Upper lobe of right lung (tissue), 1 donor: ENCODE data around the gene MRPS9. TPM values are rescaled to one million over a fixed set of nuclear protein-coding genes. Genes with fewer than 3 reads are reported as not detected.

ENCODE experiments used
- ATAC-seq: fragments of 200-7000 bp; cut with Tn5 transposase; one replicate; pipeline ENCODE4 v1.9.1; 2020; ENCODE audit warnings: mild to moderate bottlenecking, moderate library complexity
- DNase-seq: peaks from one replicate; pipeline ENCODE4 v3.0.0-alpha.2; 2020
- H3K27ac ChIP-seq: fragments of 200-600 bp; one replicate; pipeline ENCODE4 v1.8.0; 2022
- H3K27me3 ChIP-seq: fragments of 200-600 bp; one replicate; pipeline ENCODE4 v1.8.0; 2022; ENCODE audit warnings: mild to moderate bottlenecking
- H3K36me3 ChIP-seq: fragments of 200-600 bp; one replicate; pipeline ENCODE4 v1.8.0; 2022
- H3K4me1 ChIP-seq: fragments of 200-600 bp; one replicate; pipeline ENCODE4 v1.8.0; 2022
- H3K4me3 ChIP-seq: fragments of 200-600 bp; one replicate; pipeline ENCODE4 v1.8.0; 2022; ENCODE audit warnings: mild to moderate bottlenecking
- H3K9me3 ChIP-seq: fragments of 200-600 bp; one replicate; pipeline ENCODE4 v1.8.0; 2022
- CTCF ChIP-seq: fragments of 200-600 bp; IDR thresholded peaks from one replicate; pipeline ENCODE4 v1.8.0; 2022; ENCODE audit warnings: antibody characterized with exemption
- intact Hi-C: fragments of 100-400 bp; cut with DNase I; formaldehyde crosslinking; loops from one replicate; pipeline ENCODE4 v1.11.0; 2022
- total RNA-seq: library from RNA; stranded (reverse); fragmentation: NEBNext Ultra II Directional; extraction: Animal tissue kit (Norgen Biotek cat#: 25700); gene quantifications from one replicate; pipeline ENCODE4 v1.2.1, GENCODE V29; 2021
- donor health status: DM: no; HTN: yes; CAD: no; lungs with severe emphysema.

MRPS9 gene
- total RNA-seq, 1 donor from 2014 or later = 17.0 TPM

GRCh38 chr2:105112345-105112744 lies 74.5 kb downstream of the MRPS9 start:
- TF ChIP-seq CTCF = no peak
- ATAC-seq = no peak
- no peaks in the 10 kb centered on the region for H3K36me3 ChIP-seq
- no peaks in the 10 kb centered on the region for H3K4me1 ChIP-seq
- no peaks in the 10 kb centered on the region for H3K9me3 ChIP-seq
- no peaks in the 10 kb centered on the region for H3K27me3 ChIP-seq
- H3K27ac ChIP-seq = no peak overlapping the region
- H3K4me3 ChIP-seq = no peak overlapping the region
- intact Hi-C loops = no loop called here
- no peak for DNase-seq

- no peak overlapping the region for H3K4me3 ChIP-seq
- no peaks in the 10 kb centered on the region for H3K9me3 ChIP-seq
- H3K4me1 ChIP-seq = no peaks in the 10 kb centered on the region
- H3K36me3 ChIP-seq = no peaks in the 10 kb centered on the region
- ATAC-seq (no peak), DNase-seq (no peak)
- no peaks in the 10 kb centered on the region for H3K27me3 ChIP-seq
- H3K27ac ChIP-seq = no peak overlapping the region
- intact Hi-C loops = no loop called here
- no peak for TF ChIP-seq CTCF
These were observed 75.9 kb downstream of the MRPS9 start for GRCh38 chr2:105113616-105114291.

DNA sequence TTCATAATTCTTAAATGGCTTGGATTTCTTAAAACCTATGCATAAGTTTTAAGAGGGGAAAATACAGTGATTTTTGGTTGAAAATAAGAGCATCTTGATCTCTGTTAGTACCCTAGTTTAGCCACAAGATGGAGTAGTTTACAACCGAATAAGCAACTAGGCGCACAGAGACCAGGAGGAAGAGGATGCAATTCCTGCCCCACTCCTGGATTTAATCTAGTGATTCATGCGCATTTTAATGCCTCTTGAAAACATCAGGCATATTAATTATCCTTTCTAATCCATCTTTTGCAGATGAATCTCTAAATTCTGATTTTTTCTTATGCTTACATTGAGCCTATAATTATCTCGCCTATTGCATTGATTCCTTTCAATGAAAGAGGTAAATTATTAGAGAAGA lies 76.7 kb downstream of the MRPS9 start:
- Histone ChIP-seq H3K36me3 (no peaks in the 10 kb centered on the region), H3K4me1 (no peaks in the 10 kb centered on the region), H3K9me3 (no peaks in the 10 kb centered on the region), H3K4me3 (no peak overlapping the region), H3K27me3 (no peaks in the 10 kb centered on the region), H3K27ac (no peak overlapping the region)
- DNase-seq (no peak), ATAC-seq (peak; percentile 73)
- TF ChIP-seq CTCF = peak; percentile 85
- intact Hi-C loops = no loop called here

GRCh38 chr2:105116348-105116747 lies 78.5 kb downstream of the MRPS9 start:
- no peak for TF ChIP-seq CTCF
- no peaks in the 10 kb centered on the region for H3K4me1 ChIP-seq
- DNase-seq (no peak), ATAC-seq (no peak)
- intact Hi-C loops = loop anchor here (5.0 kb wide), 1 partner anchor 121 kb away; no protein-coding TSS in a partner anchor
- no peaks in the 10 kb centered on the region for H3K36me3 ChIP-seq
- H3K9me3 ChIP-seq = no peaks in the 10 kb centered on the region
- H3K4me3 ChIP-seq = no peak overlapping the region
- no peak overlapping the region for H3K27ac ChIP-seq
- no peaks in the 10 kb centered on the region for H3K27me3 ChIP-seq

GRCh38 chr2:105117565-105117964 lies 79.7 kb downstream of the MRPS9 start:
- no peaks in the 10 kb centered on the region for H3K36me3 ChIP-seq
- ATAC-seq (no peak), DNase-seq (no peak)
- intact Hi-C loops = loop anchor here (5.0 kb wide), 1 partner anchor 120 kb away; no protein-coding TSS in a partner anchor
- H3K27me3 ChIP-seq = no peaks in the 10 kb centered on the region
- no peak overlapping the region for H3K27ac ChIP-seq
- H3K9me3 ChIP-seq = no peaks in the 10 kb centered on the region
- no peaks in the 10 kb centered on the region for H3K4me1 ChIP-seq
- H3K4me3 ChIP-seq = no peak overlapping the region
- no peak for TF ChIP-seq CTCF
